GM23248 (cell line): ENCODE measurements around the gene NUP93. TPM values are rescaled to one million over a fixed set of nuclear protein-coding genes. Genes with fewer than 3 reads are reported as not detected.

Experiments used
- DNase-seq: peaks from one replicate; pipeline ENCODE4 v3.0.0-alpha.2; 2015
- H2AFZ ChIP-seq: fragments of 200-600 bp; sonication (generic); 2 replicates; pipeline ENCODE4 v1.6.1; 2016; ENCODE audit warnings: antibody characterized with exemption
- H3F3A ChIP-seq: fragments of 200-600 bp; sonication (generic); 2 replicates; pipeline ENCODE4 v1.6.1; 2016; ENCODE audit warnings: mild to moderate bottlenecking, antibody characterized with exemption, mixed run types; ENCODE audit not compliant: insufficient read depth
- H3K27ac ChIP-seq: fragments of 200-600 bp; sonication (generic); 2 replicates; pipeline ENCODE4 v1.5.1; 2016; ENCODE audit warnings: mild to moderate bottlenecking
- H3K27me3 ChIP-seq: fragments of 200-600 bp; sonication (generic); replicated peaks from 2 replicates; pipeline ENCODE4 v1.6.1; 2016; ENCODE audit warnings: mild to moderate bottlenecking; ENCODE audit not compliant: insufficient read depth
- H3K36me3 ChIP-seq: fragments of 200-600 bp; sonication (generic); 2 replicates; pipeline ENCODE4 v1.6.1; 2016; ENCODE audit warnings: low read depth, mild to moderate bottlenecking
- H3K4me1 ChIP-seq: fragments of 200-600 bp; sonication (generic); 2 replicates; pipeline ENCODE4 v1.6.1; 2016; ENCODE audit warnings: mild to moderate bottlenecking; ENCODE audit not compliant: insufficient read depth
- H3K4me2 ChIP-seq: fragments of 200-600 bp; sonication (generic); one replicate; pipeline ENCODE4 v1.6.1; 2016; ENCODE audit warnings: mild to moderate bottlenecking; ENCODE audit not compliant: unreplicated experiment
- H3K4me3 ChIP-seq: fragments of 200-600 bp; sonication (generic); 2 replicates; pipeline ENCODE4 v1.5.1; 2016; ENCODE audit warnings: mild to moderate bottlenecking
- H3K79me2 ChIP-seq: fragments of 200-600 bp; sonication (generic); 2 replicates; pipeline ENCODE4 v1.6.1; 2016; ENCODE audit warnings: mild to moderate bottlenecking; ENCODE audit not compliant: insufficient read depth
- H3K9ac ChIP-seq: fragments of 200-600 bp; sonication (generic); 2 replicates; pipeline ENCODE4 v1.6.1; 2016; ENCODE audit warnings: mild to moderate bottlenecking
- H3K9me2 ChIP-seq: fragments of 200-600 bp; sonication (generic); 2 replicates; pipeline ENCODE4 v1.6.1; 2016; ENCODE audit warnings: mixed run types, mild to moderate bottlenecking, moderate library complexity; ENCODE audit not compliant: insufficient read depth
- H3K9me3 ChIP-seq: fragments of 200-600 bp; sonication (generic); one replicate; pipeline ENCODE4 v1.6.1; 2017; ENCODE audit warnings: low read depth
- H4K20me1 ChIP-seq: fragments of 200-600 bp; sonication (generic); 2 replicates; pipeline ENCODE4 v1.6.0; 2016; ENCODE audit not compliant: insufficient read depth
- EZH2 ChIP-seq: fragments of 200-600 bp; sonication (generic); IDR thresholded peaks from 2 replicates; pipeline ENCODE4 v1.6.1; 2018; ENCODE audit warnings: antibody characterized with exemption, mild to moderate bottlenecking; ENCODE audit not compliant: insufficient read depth, poor library complexity, severe bottlenecking
- EZH2phosphoT487 ChIP-seq: fragments of 200-600 bp; sonication (generic); IDR thresholded peaks from 2 replicates; pipeline ENCODE4 v1.6.1; 2018; ENCODE audit warnings: antibody characterized with exemption, moderate library complexity, mild to moderate bottlenecking, low read depth; ENCODE audit not compliant: insufficient read depth
- WGBS, 2 experiments: methylation state at CpG; one replicate each; pipeline ENCODE4 v1.1.6; 2015 to 2017; ENCODE audit warnings: low lambda C conversion rate in 2 of 2, low coverage in 1 of 2; ENCODE audit errors: missing lambda C conversion rate in 2 of 2; 5-methylcytosine and 5-hydroxymethylcytosine counted together
- in situ Hi-C: fragments of 300-500 bp; cut with MboI; formaldehyde crosslinking; loops from 2 replicates; pipeline ENCODE4 v1.15.0; 2020
- polyA plus RNA-seq: library from polyadenylated mRNA; unstranded; fragments of >200 nt; fragmentation: Nextera tagmentation; extraction: Ambion mirVana; gene quantifications from 2 replicates; pipeline ENCODE4 v1.2.1, GENCODE V29; 2016
- total RNA-seq: library from RNA; depleted of rRNA; stranded (reverse); fragments of >200 nt; shearing (Covaris generic); gene quantifications from 2 replicates; pipeline ENCODE4 v1.2.3, GENCODE V29; 2014

NUP93 gene
- total and polyA plus RNA-seq, 2 experiments from 2014 or later = 47.1 to 51.2 TPM

DNA sequence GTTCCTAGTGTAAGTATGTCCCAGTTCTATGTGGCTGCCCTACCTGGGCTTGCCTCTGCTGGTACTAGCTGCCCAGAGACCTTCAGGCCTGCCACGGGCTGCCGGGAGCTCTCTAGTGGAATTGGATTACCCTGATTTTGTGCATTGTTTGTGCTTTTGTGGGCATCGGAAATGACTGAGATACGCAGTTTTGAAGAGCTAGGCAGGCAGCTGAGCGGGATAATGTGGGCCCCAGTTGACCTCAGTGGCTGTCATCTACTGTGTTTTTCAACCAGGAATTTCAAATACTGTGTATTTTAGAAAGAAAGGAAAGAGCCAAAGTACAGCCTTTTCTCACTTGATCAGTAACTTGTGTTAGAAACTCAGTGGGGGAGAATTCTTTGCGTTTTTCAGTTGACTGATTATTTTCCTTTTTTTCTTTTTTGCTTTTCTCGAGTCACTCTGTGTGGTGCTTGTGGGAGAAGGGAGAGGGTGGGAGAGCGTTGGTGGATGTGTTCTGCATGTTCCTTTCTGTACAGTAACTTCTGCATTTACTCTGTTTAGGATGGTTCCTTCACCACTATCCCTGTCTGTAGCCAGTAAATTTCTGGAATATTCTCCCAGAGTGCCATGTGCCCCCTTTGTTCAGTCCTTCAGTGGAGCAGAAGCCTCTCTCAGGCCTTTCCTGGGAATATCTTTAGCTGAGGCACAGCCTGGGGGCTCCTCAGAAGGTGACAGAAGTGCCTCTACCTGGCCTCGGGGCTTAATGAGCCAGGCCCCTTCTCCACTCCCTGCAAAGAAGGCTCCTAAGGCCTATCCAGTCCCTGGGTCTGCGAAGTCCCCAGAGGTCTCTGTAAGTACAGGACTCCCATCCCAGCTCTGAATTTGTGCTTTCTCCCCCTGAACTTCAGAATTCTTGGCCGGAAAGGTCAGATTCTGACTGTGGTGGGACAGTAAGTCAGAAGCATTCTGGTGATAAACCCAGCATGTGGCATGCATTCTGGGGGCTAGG, 120.1 kb downstream of the NUP93 start:
- no peaks in the 10 kb centered on the region for H3K9me3 ChIP-seq
- H3K9ac ChIP-seq = no peak overlapping the region
- H3K79me2 ChIP-seq = no peaks in the 10 kb centered on the region
- no peaks in the 10 kb centered on the region for H3K9me2 ChIP-seq
- no peak overlapping the region for H2AFZ ChIP-seq
- no peaks in the 10 kb centered on the region for H4K20me1 ChIP-seq
- no peaks in the 10 kb centered on the region for H3K36me3 ChIP-seq
- H3K4me1 ChIP-seq = peaks cover 40% of the 10 kb centered on the region
- no peaks in the 10 kb centered on the region for H3K27me3 ChIP-seq
- in situ Hi-C loops = no loop called here
- 93 to 94% methylated on average over 11 of the region's 11 CpGs for WGBS, 2 experiments
- no peak for TF ChIP-seq EZH2
- TF ChIP-seq EZH2phosphoT487 = no peak
- no peak overlapping the region for H3K4me2 ChIP-seq
- peaks cover 30% of the 10 kb centered on the region for H3F3A ChIP-seq
- H3K4me3 ChIP-seq = no peak overlapping the region
- no peak for DNase-seq
- peak overlapping the region; percentile 48; the same call in 1 of the 2 replicates for H3K27ac ChIP-seq

GRCh38 chr16:56851671-56852400, 121.9 kb downstream of the NUP93 start:
- WGBS, 2 experiments = 46 to 49% methylated on average over 8 of the region's 8 CpGs
- peaks cover 40% of the 10 kb centered on the region for H3K4me1 ChIP-seq
- in situ Hi-C loops = no loop called here
- H3K9me2 ChIP-seq = no peaks in the 10 kb centered on the region
- H3K27ac ChIP-seq = no peak overlapping the region
- no peak for TF ChIP-seq EZH2phosphoT487
- TF ChIP-seq EZH2 = no peak
- DNase-seq = peak; percentile 60
- no peak overlapping the region for H3K4me3 ChIP-seq
- H4K20me1 ChIP-seq = no peaks in the 10 kb centered on the region
- H2AFZ ChIP-seq = no peak overlapping the region
- no peak overlapping the region for H3K9ac ChIP-seq
- H3K9me3 ChIP-seq = no peaks in the 10 kb centered on the region
- peaks cover 29% of the 10 kb centered on the region for H3F3A ChIP-seq
- no peak overlapping the region for H3K4me2 ChIP-seq
- no peaks in the 10 kb centered on the region for H3K79me2 ChIP-seq
- H3K27me3 ChIP-seq = no peaks in the 10 kb centered on the region
- no peaks in the 10 kb centered on the region for H3K36me3 ChIP-seq

DNA sequence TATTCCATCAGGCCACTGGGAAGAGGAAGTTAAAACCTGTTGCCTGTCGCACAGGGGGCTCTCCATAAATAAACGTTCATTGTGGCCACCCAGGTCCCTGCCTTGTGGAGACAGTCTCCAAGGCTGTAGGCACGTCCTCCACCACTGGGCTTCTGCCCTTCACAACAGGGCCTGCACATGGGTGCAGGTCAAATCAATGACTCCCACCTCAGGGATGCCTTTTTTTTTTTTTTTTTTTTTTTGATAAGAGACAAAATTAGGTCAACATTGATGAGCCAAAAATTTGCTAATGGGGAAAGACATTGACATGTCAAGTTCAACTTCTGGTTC, 122.4 kb downstream of the NUP93 start:
- TF ChIP-seq EZH2phosphoT487 = no peak
- no peak for TF ChIP-seq EZH2
- H3K9me3 ChIP-seq = no peaks in the 10 kb centered on the region
- H2AFZ ChIP-seq = no peak overlapping the region
- H3K79me2 ChIP-seq = no peaks in the 10 kb centered on the region
- no peak overlapping the region for H3K27ac ChIP-seq
- H3K36me3 ChIP-seq = no peaks in the 10 kb centered on the region
- peaks cover 36% of the 10 kb centered on the region for H3K4me1 ChIP-seq
- H4K20me1 ChIP-seq = no peaks in the 10 kb centered on the region
- DNase-seq = no peak
- H3K4me2 ChIP-seq = no peak overlapping the region
- H3K27me3 ChIP-seq = no peaks in the 10 kb centered on the region
- H3K9me2 ChIP-seq = no peaks in the 10 kb centered on the region
- H3K9ac ChIP-seq = no peak overlapping the region
- in situ Hi-C loops = no loop called here
- 88 to 90% methylated on average over 3 of the region's 3 CpGs for WGBS, 2 experiments
- peaks cover 24% of the 10 kb centered on the region for H3F3A ChIP-seq
- no peak overlapping the region for H3K4me3 ChIP-seq

- peaks cover 30% of the 10 kb centered on the region for H3K4me1 ChIP-seq
- no peak overlapping the region for H3K9ac ChIP-seq
- H3K9me3 ChIP-seq = no peaks in the 10 kb centered on the region
- TF ChIP-seq EZH2phosphoT487 = no peak
- no peak for TF ChIP-seq EZH2
- H3K79me2 ChIP-seq = no peaks in the 10 kb centered on the region
- DNase-seq = no peak
- H3K36me3 ChIP-seq = no peaks in the 10 kb centered on the region
- H2AFZ ChIP-seq = no peak overlapping the region
- H3K9me2 ChIP-seq = no peaks in the 10 kb centered on the region
- 95 to 96% methylated on average over 11 of the region's 11 CpGs for WGBS, 2 experiments
- peaks cover 18% of the 10 kb centered on the region for H3F3A ChIP-seq
- in situ Hi-C loops = no loop called here
- H3K4me2 ChIP-seq = no peak overlapping the region
- no peaks in the 10 kb centered on the region for H3K27me3 ChIP-seq
- no peaks in the 10 kb centered on the region for H4K20me1 ChIP-seq
- H3K27ac ChIP-seq = no peak overlapping the region
- H3K4me3 ChIP-seq = no peak overlapping the region
Observed at GRCh38 chr16:56852968-56853367, 123.0 kb downstream of the NUP93 start.
